Stimulated activated CD8-positive, alpha-beta memory T cell treated with anti-CD3 and anti-CD28 coated beads, Interleukin-7, amount 100 ng/mL, for 4 hours (primary cell): ENCODE measurements around the gene VPS11.
"Not testable (repeated sequence)": the region's sequence is repeated elsewhere in the genome, so short reads cannot be mapped to it uniquely, and the experiment has no call there.

Experiments
- DNase-seq, 2 donors: peaks; one replicate each; pipeline ENCODE4 v3.0.0-alpha.2; 2020; ENCODE audit warnings: low read depth in 2 of 2

Gene VPS11

DNA sequence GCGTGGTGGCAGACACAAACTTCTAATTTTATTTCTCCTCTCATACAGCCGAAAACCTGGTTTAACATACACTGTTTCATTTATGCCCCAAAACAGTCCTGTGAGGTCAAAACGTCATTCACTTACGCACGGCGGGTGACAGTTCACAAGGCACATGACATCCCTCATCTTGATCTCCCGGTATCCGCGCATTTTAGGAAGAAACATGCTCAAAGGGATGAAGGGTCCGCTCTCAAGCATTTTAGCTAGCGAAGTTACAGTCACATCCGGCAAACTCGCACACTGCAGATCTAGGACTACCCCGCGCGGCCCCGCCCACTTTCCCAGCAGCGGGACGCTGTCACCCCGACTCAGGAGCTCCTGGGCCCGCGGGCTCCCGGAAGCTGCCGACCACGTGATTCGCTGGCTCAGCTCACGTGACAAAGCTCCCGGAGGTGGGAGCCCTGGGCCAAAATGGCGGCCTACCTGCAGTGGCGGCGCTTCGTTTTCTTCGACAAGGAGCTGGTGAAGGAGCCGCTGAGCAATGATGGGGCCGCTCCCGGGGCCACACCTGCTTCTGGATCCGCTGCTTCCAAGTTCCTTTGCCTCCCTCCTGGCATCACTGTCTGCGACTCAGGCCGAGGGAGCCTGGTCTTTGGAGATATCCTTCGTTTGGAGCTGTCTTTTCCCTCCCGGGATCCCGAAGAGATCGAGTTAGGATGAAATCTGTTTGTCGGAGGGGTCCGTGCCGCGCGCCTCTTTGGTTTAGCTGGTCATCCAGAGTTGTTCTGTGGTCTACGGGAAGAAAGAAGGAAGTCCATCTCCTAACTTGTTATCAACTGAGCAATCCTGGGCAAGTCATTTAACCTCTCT is at the start of gene VPS11:
Gene VPS11 (plus strand): TSS at position 448 of the 852 bp plus-strand sequence. CDS start 6 bp downstream, at position 454.
- DNase-seq: peak; percentile 96 to 99

DNA sequence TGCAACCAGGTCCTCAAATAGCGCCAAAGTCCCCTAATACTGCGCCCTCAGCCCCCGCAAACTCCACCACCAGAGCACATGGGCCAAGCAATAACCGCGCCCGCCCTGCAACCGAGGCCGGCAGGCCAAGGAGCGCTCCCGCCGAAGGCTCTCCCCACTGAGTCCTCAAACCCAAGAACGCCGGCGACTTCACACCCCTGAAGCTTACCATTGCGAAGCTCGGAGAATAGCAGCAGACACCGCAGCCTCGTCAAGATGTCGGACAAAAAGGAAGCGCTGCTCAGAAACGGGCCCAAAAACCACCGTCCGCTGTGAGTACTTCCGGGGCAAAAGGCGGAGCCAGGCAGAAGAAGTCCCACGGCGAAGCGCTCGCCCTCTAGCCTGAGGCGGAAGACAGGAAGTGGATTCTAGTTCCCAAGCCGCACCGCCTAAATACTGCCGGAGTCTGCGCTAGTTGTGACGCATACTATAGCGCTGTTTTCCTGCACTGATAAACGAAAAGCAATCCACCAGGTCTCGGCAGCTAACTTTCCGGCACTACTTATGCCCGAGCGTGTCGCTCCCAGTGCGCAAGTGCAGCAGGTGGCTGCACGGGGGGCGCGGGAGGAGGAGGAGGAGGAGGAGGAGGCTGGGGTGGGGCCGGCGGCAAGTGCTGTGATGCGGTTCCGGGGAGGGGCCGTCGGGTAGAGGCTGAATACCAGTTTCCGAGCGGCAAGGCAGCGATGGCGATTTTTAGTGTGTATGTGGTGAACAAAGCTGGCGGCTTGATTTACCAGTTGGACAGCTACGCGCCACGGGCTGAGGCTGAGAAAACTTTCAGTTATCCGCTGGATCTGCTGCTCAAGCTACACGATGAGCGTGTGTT is 49.3 kb upstream of the VPS11 start, which contains the start of the genes RPS25 and TRAPPC4:
Gene RPS25 (minus strand): TSS at position 270 of the 865 bp plus-strand sequence. CDS start 59 bp downstream, at position 211.
Gene TRAPPC4 (plus strand): TSS at position 693 of the 865 bp plus-strand sequence. CDS start 30 bp downstream, at position 723.
- DNase-seq: peak; percentile 91 to 92

DNA sequence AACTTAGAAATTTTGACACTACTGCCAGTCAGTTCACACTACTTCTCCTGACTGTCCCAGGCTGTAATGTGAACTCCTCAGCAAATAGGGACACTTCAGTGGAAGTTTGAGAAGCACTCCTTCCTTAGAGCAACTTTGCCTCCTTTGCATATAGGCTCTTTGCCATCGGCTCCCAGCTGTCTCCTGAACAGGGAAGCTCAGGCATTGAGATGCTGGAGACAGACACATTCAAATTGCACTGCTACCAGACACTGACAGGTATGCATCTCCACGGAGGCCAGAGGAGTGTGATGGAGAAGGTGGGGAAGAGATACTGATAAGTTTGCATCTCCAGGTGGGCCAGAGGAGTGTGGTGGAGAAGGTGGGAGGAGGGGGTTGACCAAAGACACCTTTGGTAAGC is 47.6 kb upstream of the VPS11 start:
- no peak for DNase-seq

DNA sequence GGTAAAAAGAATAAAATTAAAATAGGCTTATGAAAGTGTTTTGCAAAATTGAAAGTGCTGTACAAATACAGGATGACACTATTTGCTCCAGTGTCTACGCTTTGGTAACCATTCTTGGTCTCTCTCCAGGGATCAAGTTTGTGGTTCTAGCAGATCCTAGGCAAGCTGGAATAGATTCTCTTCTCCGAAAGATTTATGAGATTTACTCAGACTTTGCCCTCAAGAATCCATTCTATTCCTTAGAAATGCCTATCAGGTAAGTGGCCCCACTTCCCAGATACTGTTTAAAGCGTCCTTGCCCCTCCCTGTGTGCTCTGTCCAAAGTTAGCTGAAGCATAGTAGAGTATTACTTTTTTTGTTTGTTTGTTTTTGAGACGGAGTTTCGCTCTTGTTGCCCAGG is 46.0 kb upstream of the VPS11 start:
- DNase-seq: no peak

DNA sequence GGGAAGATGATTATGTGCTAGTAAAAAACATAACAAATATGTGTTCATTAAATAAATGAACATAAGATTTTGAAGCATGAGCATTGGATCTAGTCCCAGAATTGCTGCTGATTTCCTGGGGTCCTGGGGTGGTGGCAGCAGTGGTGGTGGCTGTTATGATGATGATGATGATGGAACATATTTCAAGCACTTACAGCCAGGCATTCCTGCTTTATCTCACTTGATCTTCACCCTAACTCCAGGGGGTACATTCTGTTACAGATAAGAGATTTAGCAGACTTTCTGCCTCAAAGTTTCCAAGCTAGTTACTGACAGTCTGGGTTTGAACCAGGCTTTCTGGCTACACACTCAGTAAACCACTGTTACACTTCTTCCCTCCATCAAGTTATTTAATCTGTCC is 43.9 kb upstream of the VPS11 start:
- no peak for DNase-seq

DNA sequence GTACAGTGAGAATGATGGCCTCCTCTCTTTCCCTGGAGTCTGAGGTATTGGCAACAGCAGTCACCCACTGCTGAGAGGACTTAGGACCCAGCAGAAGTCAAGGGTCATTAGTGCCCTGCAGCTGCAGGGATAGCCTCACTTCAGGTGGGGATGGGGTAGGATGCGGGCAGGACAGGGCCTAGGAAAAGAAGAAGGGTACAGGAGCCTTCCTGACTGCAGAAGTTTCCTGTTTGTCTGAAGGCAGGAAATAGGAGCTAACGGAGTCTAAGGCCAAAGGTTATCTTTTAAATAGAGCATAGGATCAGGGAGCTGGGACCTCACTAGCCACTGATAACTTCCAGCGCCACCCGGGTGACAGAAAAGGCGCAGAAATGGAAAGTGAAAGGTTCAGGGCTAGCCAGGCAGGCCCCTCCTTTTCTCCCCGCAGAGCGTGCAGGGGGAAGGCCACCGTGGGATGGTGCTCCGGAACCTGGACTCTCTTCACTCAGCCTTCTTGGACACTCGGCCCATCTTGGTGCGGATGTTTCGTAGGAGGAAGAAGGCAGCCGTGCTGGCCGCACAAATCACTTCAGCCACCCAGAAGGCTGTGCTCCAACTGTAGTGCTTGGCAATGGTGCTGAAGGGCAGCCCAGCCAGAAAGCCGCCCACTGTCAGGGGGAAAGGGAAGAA is 43.1 kb upstream of the VPS11 start:
- no peak for DNase-seq

DNA sequence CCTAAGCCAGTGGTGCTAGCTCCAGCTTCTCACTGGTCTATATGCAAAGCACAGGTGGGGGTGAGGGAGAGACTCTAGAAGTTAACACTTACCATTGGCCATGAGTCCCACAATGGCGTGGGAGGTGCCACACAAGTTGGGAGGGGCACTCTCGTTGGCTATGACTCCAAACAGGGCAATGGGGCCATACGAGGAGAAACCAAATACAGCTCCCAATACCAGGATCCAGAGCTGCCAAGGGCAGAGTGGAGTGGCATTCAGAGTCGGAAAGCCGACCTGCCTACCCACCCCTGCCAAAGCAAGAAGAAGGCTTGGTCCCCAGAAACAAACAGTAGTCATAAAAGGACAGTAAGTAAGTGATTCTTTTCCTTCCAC is 42.5 kb upstream of the VPS11 start:
- no peak for DNase-seq

DNA sequence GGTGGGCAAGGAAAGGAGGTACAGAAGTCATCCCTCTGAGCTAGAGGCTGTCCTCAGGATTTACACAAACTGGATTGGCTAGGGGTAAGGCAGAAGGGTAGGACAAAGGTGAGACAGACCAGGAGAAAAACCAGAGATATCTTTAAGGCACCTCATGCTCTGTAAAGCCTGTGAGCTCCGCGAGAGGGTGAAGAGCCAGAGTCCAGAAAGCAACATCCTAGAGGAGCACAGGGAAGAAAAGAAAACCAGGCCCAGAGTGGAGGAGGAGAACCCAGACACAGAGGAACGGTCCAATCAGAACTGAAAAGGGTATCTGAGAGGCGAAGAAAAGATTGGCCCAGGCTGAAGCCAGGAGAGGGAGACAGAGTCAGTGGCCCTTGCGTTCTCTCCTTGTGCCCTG is 42.1 kb upstream of the VPS11 start:
- DNase-seq: no peak

DNA sequence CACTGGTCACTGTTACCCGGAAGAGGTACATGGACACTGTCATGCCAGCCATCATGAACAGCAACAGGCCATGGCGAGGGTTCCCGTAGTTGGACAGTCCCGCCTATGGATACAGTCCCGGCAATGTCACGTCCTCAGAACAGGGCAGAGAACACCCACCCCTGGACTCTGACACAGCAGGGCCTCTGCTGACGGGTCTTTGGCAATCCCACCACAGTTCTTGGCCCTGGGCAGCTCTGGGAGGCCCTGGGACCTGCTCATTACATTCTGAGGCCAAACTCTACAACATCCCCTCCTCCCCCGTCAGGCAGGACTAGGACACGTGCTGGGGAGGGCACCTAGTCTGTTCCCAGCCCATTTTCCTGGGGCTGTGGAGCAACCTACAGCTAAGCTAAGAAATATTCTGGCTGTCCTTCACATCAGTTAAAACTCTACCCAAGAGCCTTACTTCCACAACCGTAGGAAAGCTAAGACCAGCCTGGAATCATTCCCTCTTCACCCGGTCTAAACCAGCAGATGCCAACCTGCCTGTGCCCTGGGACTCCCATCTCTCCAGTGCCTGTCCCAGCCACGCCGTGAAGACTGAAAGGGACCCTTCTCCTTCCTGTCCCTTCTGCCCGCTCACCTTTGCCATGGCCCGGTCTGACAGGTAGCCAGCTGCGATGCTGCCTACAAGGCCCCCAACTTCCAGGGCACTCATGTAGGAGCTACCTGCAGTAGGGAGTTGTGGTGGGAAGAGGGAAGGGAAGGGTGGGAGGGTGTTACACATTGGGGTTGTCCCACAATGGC is 41.4 kb upstream of the VPS11 start:
- DNase-seq: no peak

DNA sequence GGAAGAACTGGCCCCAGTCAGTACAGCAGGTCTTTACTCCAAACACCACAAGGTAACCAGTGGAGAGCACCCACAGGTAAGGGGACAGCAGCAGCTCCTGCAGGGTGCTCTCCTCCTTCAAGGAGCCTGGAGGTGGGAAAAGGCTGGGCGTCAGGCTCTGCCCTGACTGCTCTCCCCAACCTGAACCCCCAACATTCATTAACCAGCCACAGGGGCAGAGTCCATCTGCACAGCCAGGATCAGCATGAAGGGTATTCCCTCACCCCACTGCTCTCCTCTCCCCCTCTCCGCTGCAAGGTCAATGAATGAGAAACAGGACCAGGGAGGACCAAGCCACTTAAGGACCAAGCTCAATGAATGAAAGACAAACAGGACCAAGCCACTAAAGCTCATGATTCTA is 40.6 kb upstream of the VPS11 start:
- DNase-seq: no peak

DNA sequence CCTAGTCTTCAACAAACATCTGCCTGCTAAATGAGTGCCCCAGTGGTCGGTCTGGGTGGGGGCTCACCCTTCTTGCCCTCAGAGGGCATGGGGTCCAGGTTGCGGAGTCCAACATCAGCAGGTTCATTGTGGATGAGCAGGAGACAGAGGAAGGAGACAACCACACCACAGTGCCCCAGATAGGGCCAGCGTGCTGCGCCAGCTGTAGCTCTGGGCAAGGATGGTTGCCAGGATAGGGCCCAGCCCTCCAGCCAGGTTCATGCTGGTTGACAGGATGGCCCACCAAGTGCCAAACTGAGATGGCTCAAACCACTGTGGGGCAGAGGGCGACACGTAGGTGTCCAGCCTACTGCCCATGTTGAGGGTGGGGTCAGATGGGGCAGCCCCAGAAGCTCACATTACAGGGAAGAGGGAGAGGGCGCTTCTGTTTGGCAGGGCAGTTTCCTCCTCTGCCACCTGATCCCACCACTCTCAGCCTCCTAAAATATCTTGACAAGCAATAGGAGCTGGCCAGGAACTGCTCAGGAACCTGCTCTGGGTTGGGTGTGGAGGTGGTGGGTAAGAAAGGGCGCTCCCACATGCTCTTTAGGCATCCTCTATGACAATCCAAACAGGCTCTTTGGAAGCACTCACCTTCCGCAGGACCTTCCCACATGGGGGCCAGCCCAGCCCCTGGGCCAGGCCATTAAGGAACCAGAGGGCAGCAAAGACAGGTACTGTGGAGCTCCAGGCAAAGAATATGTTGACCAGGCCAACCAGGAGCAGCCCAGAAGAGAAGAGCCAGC is 39.9 kb upstream of the VPS11 start:
- DNase-seq: no peak

DNA sequence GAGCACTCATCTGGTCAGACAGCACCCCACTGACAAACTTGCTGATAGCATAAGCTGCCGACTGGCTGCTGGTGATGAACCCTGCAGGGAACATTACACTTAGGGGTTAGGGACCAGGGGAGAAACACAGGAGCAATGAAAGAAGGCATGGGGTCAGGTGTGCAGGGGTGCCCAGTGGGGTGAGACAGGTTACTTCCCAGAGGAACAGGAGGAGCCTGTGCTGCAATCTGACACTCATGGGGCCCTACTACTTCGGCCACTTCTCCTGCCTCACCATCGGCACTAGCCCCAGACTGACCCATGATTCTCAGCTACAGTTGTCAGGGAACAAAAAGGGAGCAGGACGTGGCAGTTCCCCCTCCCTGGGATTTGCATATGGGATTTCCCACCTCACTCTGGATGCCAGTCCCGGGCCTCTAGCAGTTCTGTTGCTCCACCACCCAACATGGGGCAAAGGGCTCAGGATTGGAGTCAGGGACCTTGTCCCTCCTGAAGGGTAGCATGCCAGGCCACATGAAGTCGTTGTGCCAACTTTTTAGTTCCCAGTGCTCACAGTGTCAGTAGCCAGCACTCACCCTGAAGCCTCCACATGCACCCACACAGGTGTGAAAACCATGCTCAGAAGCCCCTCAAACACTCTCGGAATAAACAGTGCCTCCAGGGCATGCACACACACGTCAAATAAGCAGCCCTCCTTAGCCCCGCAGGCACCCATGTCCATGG is 39.1 kb upstream of the VPS11 start:
- DNase-seq: no peak

DNA sequence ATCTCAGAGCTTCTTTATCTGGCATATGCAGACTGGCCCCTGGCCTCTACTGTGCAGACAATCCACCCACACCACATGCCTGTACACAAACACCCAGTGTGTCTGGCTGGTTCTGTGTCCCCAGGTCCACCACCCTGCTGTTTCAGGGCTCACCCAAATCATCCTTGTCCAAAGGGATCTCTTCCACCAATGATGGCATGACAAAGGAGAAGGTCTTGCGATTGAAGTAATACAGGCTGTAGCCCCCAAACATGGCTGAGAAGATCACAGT is 38.6 kb upstream of the VPS11 start:
- no peak for DNase-seq

DNA sequence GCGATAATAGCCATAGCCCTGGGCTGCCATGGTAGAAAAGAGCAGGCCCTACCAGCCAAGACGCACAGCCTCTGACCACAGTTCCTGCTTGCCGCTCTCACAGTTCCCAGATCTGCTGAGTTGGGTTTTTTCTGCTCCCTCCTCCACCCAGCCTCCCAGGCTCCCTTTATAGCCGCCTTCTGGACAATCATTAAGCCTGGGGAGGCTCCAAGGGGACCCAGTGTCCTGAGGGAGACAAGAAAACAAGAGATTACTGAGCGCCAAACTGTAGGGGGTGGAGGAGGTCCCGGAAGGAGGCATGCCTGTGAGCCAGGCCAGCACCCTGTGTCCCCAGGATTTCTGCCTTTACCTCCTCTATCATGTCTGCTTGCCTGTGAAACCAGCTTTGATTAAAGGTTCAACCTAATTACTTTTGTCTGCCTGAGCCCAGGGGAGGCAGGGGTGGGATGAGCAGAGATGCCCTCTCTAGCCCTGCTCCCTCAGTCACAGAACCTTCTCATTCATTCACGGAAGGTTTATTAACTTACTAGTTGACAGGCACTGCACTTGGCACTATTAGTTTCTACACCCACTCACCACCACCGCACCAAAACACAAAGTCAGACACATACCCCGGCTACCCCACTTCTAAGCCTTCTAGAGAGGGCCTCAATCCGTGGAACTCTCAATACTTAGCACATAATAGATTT is 38.1 kb upstream of the VPS11 start:
- DNase-seq: peak in 1 of 2 donors; percentile 30

DNA sequence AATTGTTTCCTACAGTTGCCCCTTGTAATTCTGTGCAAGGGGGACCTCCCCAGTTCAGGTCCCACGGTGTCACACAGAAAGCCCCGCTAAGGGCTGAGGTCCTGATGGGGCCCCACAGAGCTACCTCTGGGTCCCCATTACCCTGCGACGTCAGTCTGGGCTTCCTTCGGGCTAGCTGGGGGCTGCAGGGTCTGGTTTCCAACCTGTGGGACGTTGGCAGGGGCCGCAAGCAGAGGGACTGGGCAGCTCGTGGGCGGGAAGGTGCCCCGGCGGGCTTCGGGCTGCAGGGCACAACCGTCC is 37.6 kb upstream of the VPS11 start:
- no peak for DNase-seq

DNA sequence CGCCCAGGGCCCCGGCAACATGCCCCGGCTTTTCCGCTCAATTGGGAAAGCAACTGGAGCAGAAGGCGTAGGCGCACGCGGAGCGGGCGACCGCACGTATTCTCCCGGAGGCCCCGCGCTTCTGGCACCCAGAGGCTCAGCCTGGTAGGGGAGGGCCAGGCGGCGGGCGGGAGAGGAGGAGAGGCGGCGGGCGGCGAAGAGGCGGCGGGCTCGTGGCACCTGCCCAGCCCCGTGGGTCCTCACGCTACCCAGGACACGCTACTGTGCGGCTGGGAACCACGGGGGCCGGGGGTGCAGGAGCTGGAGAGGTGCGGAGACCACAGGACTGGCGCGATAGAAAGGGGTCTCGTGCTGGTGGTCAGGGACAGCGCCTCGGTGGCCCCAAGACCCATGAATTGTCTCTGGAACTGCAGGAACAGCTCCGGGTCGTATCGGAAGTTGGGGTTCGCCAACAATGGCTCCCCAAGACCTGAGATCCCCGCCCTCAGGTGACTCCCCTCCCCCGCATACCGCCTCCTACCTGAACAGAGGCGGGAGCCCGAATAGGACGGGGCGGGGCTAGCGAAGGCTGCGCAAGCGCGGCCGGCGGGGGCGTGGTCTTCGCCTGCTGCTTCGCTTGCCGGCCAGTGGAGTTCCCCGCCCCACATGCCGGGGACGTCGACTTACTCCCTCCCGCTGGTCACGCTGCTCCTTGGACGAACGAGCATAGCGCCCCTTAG is 37.1 kb upstream of the VPS11 start, which contains the start of gene SLC37A4:
Gene SLC37A4 (minus strand): TSS at position 549 of the 719 bp plus-strand sequence.
- DNase-seq: peak; percentile 96 to 99

DNA sequence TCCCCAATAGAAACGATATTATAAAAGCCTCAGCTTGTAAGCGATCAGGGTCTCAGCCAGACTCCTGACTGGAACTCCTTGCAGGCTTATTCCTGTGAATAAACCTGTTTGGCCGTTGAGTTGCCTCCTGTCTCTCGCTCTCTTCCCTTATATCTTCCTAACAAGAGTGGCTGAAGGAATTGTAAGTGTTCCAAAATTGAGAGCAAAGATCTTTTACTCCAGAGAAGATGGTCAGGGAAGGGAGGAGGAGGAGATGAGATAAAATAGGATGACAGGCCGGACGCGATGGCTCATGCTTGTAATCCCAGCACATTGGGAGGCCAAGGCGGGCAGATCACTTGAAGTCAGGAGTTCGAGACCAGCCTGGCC is 35.7 kb upstream of the VPS11 start:
- no peak for DNase-seq

DNA sequence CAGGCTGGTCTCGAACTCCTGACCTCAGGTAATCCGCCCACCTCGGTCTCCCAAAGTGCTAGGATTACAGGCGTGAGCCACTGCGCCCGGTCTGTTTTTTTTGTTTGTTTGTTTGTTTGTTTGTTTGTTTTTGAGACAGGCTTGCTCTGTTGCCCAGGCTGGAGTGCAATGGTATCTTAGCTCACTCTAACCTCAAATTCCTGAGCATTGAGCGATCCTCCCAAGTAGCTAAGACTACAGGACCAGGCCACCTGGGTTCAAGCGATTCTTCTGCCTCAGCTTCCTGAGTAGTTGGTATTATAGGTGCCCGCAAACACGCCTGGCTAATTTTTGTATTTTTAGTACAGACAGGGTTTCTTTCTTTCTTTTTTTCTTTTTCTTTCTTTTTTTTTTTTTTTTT is 34.2 kb upstream of the VPS11 start:
- DNase-seq: not testable (repeated sequence)

DNA sequence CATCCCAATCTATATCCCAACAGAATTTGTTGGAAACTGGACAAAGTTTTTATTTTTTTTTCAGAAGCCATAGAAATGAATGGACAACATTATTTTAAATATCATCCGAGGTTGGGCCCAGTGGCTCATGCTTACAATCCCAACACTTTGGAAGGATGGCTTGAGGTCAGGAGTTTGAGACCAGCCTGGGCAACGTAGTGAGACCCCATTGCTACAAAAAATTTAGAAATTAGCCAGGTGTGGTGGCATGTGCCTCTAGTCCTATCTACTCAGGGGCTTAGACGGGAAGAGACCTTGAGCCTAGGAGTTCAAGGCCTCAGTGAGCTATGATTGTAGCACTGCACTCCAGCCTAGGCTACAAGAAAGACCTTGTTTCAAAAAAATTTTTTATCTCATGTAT is 32.8 kb upstream of the VPS11 start:
- DNase-seq: no peak
